HEK293 (cell line): ENCODE data around the gene MYH14.

Source experiments
- CTCF ChIA-PET: fragments of 350-600 bp; formaldehyde crosslinking; extraction: SDS; loops from one replicate; lab custom pipeline; 2021; ENCODE audit warnings: antibody characterized with exemption; lab: Yijun Ruan, JAX
- POLR2A ChIA-PET: fragments of 300-600 bp; formaldehyde crosslinking; extraction: SDS; loops from one replicate; lab custom pipeline; 2020; ENCODE audit warnings: antibody characterized with exemption, inconsistent platforms; lab: Yijun Ruan, JAX
- H3K27ac ChIP-seq: fragments of 200-500 bp; sonication (Bioruptor generic); 2 replicates; pipeline ENCODE4 v1.5.1; 2014; ENCODE audit warnings: low read depth, low read length, control low read depth, inconsistent platforms; ENCODE audit errors: extremely low read depth
- H3K36me3 ChIP-seq, 2 experiments: fragments of 200-500 bp in 1 of 2; sonication (Bioruptor generic) in 1 of 2; 1 replicate in 1 of 2; 2 replicates in 1 of 2; pipeline ENCODE4 v1.5.1; 2014 to 2017; ENCODE audit warnings: inconsistent platforms in 2 of 2, low read length in 2 of 2; ENCODE audit not compliant: control insufficient read depth in 2 of 2, insufficient read depth in 1 of 2
- H3K4me1 ChIP-seq: fragments of 200-500 bp; sonication (Bioruptor generic); 2 replicates; pipeline ENCODE4 v1.5.1; 2014; ENCODE audit warnings: mild to moderate bottlenecking, low read length, inconsistent platforms; ENCODE audit not compliant: control insufficient read depth, insufficient read depth
- H3K4me3 ChIP-seq: 2 replicates; pipeline ENCODE4 v1.5.1; 2011; ENCODE audit warnings: low read depth, mild to moderate bottlenecking, control low read depth, low read length, moderate library complexity
- H3K9me3 ChIP-seq: fragments of 200-500 bp; sonication (Bioruptor generic); 2 replicates; pipeline ENCODE4 v1.5.1; 2014; ENCODE audit warnings: low read depth, low read length, inconsistent platforms; ENCODE audit not compliant: control insufficient read depth, insufficient read depth
- ELK4 ChIP-seq: IDR thresholded peaks from 2 replicates; pipeline ENCODE4 v1.6.1; 2011; ENCODE audit warnings: mild to moderate bottlenecking, low read depth, low read length, borderline replicate concordance
- GLIS1 ChIP-seq: fragments of 450-650 bp; formaldehyde crosslinking; IDR thresholded peaks from 2 replicates; pipeline ENCODE4 v1.5.1; 2016; ENCODE audit warnings: missing biosample characterization, missing genetic modification characterization
- GLIS2 ChIP-seq: fragments of 450-650 bp; formaldehyde crosslinking; IDR thresholded peaks from 2 replicates; pipeline ENCODE4 v1.5.1; 2016; ENCODE audit warnings: missing biosample characterization, missing genetic modification characterization
- HOXA7 ChIP-seq: sonication (generic); formaldehyde crosslinking; IDR thresholded peaks from 2 replicates; pipeline ENCODE4 v1.8.1; 2022; ENCODE audit warnings: missing genetic modification reagents, borderline replicate concordance
- KLF1 ChIP-seq: fragments of 450-650 bp; formaldehyde crosslinking; IDR thresholded peaks from 2 replicates; pipeline ENCODE4 v1.5.1; 2016; ENCODE audit warnings: missing biosample characterization, missing genetic modification characterization
- KLF7 ChIP-seq: fragments of 450-650 bp; formaldehyde crosslinking; IDR thresholded peaks from 2 replicates; pipeline ENCODE4 v1.5.1; 2016; ENCODE audit warnings: missing biosample characterization, missing genetic modification characterization, borderline replicate concordance
- PRDM10 ChIP-seq: fragments of 450-650 bp; formaldehyde crosslinking; IDR thresholded peaks from 2 replicates; pipeline ENCODE4 v1.5.1; 2016; ENCODE audit warnings: missing biosample characterization, missing genetic modification characterization
- ZBTB21 ChIP-seq: fragments of 450-650 bp; formaldehyde crosslinking; IDR thresholded peaks from 2 replicates; pipeline ENCODE4 v1.5.1; 2017; ENCODE audit warnings: missing biosample characterization, missing genetic modification characterization
- ZNF133 ChIP-seq: fragments of 450-650 bp; formaldehyde crosslinking; IDR thresholded peaks from 2 replicates; pipeline ENCODE4 v1.5.1; 2016; ENCODE audit warnings: missing biosample characterization, missing genetic modification characterization
- ZNF175 ChIP-seq: fragments of 450-650 bp; formaldehyde crosslinking; IDR thresholded peaks from 2 replicates; pipeline ENCODE4 v1.5.1; 2016; ENCODE audit warnings: missing biosample characterization, missing genetic modification characterization
- ZNF18 ChIP-seq: fragments of 450-650 bp; formaldehyde crosslinking; IDR thresholded peaks from 2 replicates; pipeline ENCODE4 v1.5.1; 2016; ENCODE audit warnings: missing biosample characterization, missing genetic modification characterization
- ZNF266 ChIP-seq: fragments of 450-650 bp; formaldehyde crosslinking; IDR thresholded peaks from 2 replicates; pipeline ENCODE4 v1.5.1; 2016; ENCODE audit warnings: missing biosample characterization, missing genetic modification characterization, low read depth
- ZNF341 ChIP-seq: fragments of 450-650 bp; formaldehyde crosslinking; IDR thresholded peaks from 2 replicates; pipeline ENCODE4; 2016; ENCODE audit warnings: low read depth, missing biosample characterization, missing genetic modification characterization
- ZNF354C ChIP-seq: fragments of 450-650 bp; formaldehyde crosslinking; IDR thresholded peaks from 2 replicates; pipeline ENCODE4 v1.5.1; 2016; ENCODE audit warnings: missing biosample characterization, missing genetic modification characterization, low read depth, borderline replicate concordance
- ZNF521 ChIP-seq: fragments of 450-650 bp; formaldehyde crosslinking; IDR thresholded peaks from 2 replicates; pipeline ENCODE4 v1.5.1; 2017; ENCODE audit warnings: missing biosample characterization, mild to moderate bottlenecking, missing genetic modification characterization
- ZNF549 ChIP-seq: fragments of 450-650 bp; IDR thresholded peaks from 2 replicates; pipeline ENCODE4 v1.5.1; 2018; ENCODE audit warnings: missing biosample characterization, missing genetic modification characterization, mild to moderate bottlenecking, inconsistent platforms, moderate library complexity
- ZNF571 ChIP-seq: fragments of 450-650 bp; formaldehyde crosslinking; IDR thresholded peaks from 2 replicates; pipeline ENCODE4 v1.5.0; 2017; ENCODE audit warnings: missing biosample characterization, missing genetic modification characterization
- ZNF677 ChIP-seq: fragments of 450-650 bp; IDR thresholded peaks from 2 replicates; pipeline ENCODE4 v1.5.0; 2018; ENCODE audit warnings: missing biosample characterization, mild to moderate bottlenecking, missing genetic modification characterization, moderate library complexity
- ZNF692 ChIP-seq: fragments of 450-650 bp; formaldehyde crosslinking; IDR thresholded peaks from 2 replicates; pipeline ENCODE4 v1.5.1; 2016; ENCODE audit warnings: missing biosample characterization, missing genetic modification characterization
- ZSCAN23 ChIP-seq: fragments of 450-650 bp; formaldehyde crosslinking; IDR thresholded peaks from 2 replicates; pipeline ENCODE4 v1.5.1; 2016; ENCODE audit warnings: missing biosample characterization, missing genetic modification characterization

MYH14 gene

GRCh38 chr19:50174100-50174793 lies 29.2 kb upstream of the MYH14 start (continued):
- TF ChIP-seq ELK4: no peak
- TF ChIP-seq ZNF571 (tag by site-specific recombination): no peak

GRCh38 chr19:50175924-50176323 lies 27.5 kb upstream of the MYH14 start:
- POLR2A ChIA-PET: interaction anchor here (1.4 kb wide), 1 partner anchor 28 kb away, joined by 3 read pairs; no protein-coding TSS in a partner anchor
- no peaks in the 10 kb centered on the region for H3K36me3 ChIP-seq
- TF ChIP-seq KLF7: no peak
- TF ChIP-seq KLF1 (tag by site-specific recombination): no peak
- no peak for TF ChIP-seq ZSCAN23 (tag by site-specific recombination)
- no peak for TF ChIP-seq ZNF341 (tag by site-specific recombination)
- no peak for TF ChIP-seq ZNF266 (tag by site-specific recombination)
- H3K4me1 ChIP-seq: peaks cover 15% of the 10 kb centered on the region
- H3K4me3 ChIP-seq: no peak overlapping the region
- CTCF ChIA-PET: no interaction called here
- H3K9me3 ChIP-seq: no peaks in the 10 kb centered on the region
- no peak overlapping the region for H3K27ac ChIP-seq

GRCh38 chr19:50176775-50177174 lies 26.6 kb upstream of the MYH14 start:
- Histone ChIP-seq H3K27ac (no peak overlapping the region), H3K9me3 (no peaks in the 10 kb centered on the region), H3K4me1 (peaks cover 15% of the 10 kb centered on the region), H3K4me3 (no peak overlapping the region), H3K36me3 (no peaks in the 10 kb centered on the region)
- POLR2A ChIA-PET: interaction anchor here (0.6 to 0.7 kb wide), 2 partner anchors 146 to 189 kb away, joined by 4 to 5 read pairs; no protein-coding TSS in a partner anchor
- TF ChIP-seq ZNF549 (tag by site-specific recombination) (no peak), PRDM10 (tag by site-specific recombination) (no peak), ZNF354C (no peak), ZNF521 (tag by site-specific recombination) (no peak), ZNF175 (no peak), GLIS2 (tag by site-specific recombination) (no peak), ZNF692 (tag by site-specific recombination) (no peak), HOXA7 (CRISPR knock-in tag) (no peak), ZNF18 (tag by site-specific recombination) (no peak), ZNF133 (tag by site-specific recombination) (no peak), ZBTB21 (tag by site-specific recombination) (no peak), ZNF677 (tag by site-specific recombination) (no peak), ZNF341 (tag by site-specific recombination) (no peak), GLIS1 (tag by site-specific recombination) (no peak)
- CTCF ChIA-PET: no interaction called here
